ENCODE results near the gene LYRM1. TPM values are rescaled to one million over a fixed set of nuclear protein-coding genes. Genes with fewer than 3 reads are reported as not detected.

The LYRM1 gene
- total and polyA plus RNA-seq, 2 of the 4 experiments (the other 2 are of a cell fraction), result 19.0 to 35.0 TPM

GRCh38 chr16:20920799-20921198 lies 20.2 kb downstream of the LYRM1 start:
- Histone ChIP-seq H3K9me3 (ENCODE audit: control insufficient read depth, insufficient read depth, low read length) (no peaks in the 10 kb centered on the region), H3K14ac (replicated peaks; ENCODE audit: low read depth, low read length) (no peak overlapping the region), H3K27me3 (ENCODE audit: control insufficient read depth, insufficient read depth, low read length) (no peaks in the 10 kb centered on the region), H3K79me1 (ENCODE audit: low read depth in 1 of 2, low read length in 2 of 2) (no peaks in the 10 kb centered on the region), H2AK5ac (ENCODE audit: low read depth, low read length) (no peak overlapping the region), H2BK15ac (ENCODE audit: low read depth, low read length) (no peak overlapping the region), H3K4ac (ENCODE audit: low read depth, low read length) (no peak overlapping the region), H2BK120ac (ENCODE audit: low read depth, low read length) (no peak overlapping the region), H4K91ac (ENCODE audit: insufficient read depth, low read depth, low read length) (no peak overlapping the region), H4K8ac (ENCODE audit: low read depth in 2 of 2, low read length in 2 of 2) (no peak overlapping the region), H2AFZ (replicated peaks; ENCODE audit: low read length, poor library complexity) (no peak overlapping the region), H4K5ac (ENCODE audit: low read depth, low read length) (no peak overlapping the region), H3K4me1 (ENCODE audit: control insufficient read depth, insufficient read depth, low read length) (peaks cover 2% of the 10 kb centered on the region; the same call in 1 of the 2 replicates), H2BK5ac (ENCODE audit: low read depth, low read length, poor library complexity, severe bottlenecking) (no peak overlapping the region), H3K4me3 (ENCODE audit: insufficient read depth, low read depth, low read length) (no peak overlapping the region), H3K9ac (ENCODE audit: low read depth, low read length) (no peak overlapping the region), H3K23ac (ENCODE audit: low read depth, low read length) (no peak overlapping the region), H3K27ac (ENCODE audit: insufficient read depth, low read length) (no peak overlapping the region), H3K9me1 (ENCODE audit: insufficient read depth, low read length) (peaks cover 3% of the 10 kb centered on the region; the same call in 1 of the 2 replicates), H2BK20ac (ENCODE audit: low read depth, low read length) (no peak overlapping the region), H3K36me3 (ENCODE audit: control insufficient read depth, insufficient read depth, low read length) (peaks cover 7% of the 10 kb centered on the region), H2AK9ac (replicated peaks; ENCODE audit: low read depth, low read length, poor library complexity) (no peak overlapping the region), H4K20me1 (ENCODE audit: insufficient read depth, low read length) (no peaks in the 10 kb centered on the region), H3K18ac (ENCODE audit: low read depth, low read length) (no peak overlapping the region), H3K4me2 (ENCODE audit: low read depth, low read length) (no peak overlapping the region), H3K56ac (ENCODE audit: extremely low read depth, insufficient read depth, low read length) (no peak overlapping the region)
- BruUV-seq (replicated peaks), result no TSS peak
- WGBS, 2 experiments (ENCODE audit: extremely low coverage in 2 of 2, insufficient read length in 1 of 2), result no CpG with 5 or more reads among the region's 2 CpGs
- dilution Hi-C loops (cut with HindIII; ENCODE audit: low sequenced_read_pairs, unreplicated experiment) (no loop called here), intact Hi-C loops (cut with micrococcal nuclease) (no loop called here), in situ Hi-C loops (cut with MboI; ENCODE audit: low sequenced_read_pairs) (no loop called here)
- ChIA-PET CTCF (no interaction called here), POLR2A (ENCODE audit: unreplicated experiment) (no interaction called here)
- no peak for DNase-seq
- no peak for TF ChIP-seq SMC3 (IDR thresholded peaks at IDR 0.05; ENCODE audit: low read depth, low read length)
- TF ChIP-seq MXI1 (IDR thresholded peaks at IDR 0.05; ENCODE audit: borderline replicate concordance, low read depth, low read length), result no peak
- no peak for TF ChIP-seq RAD21 (IDR thresholded peaks at IDR 0.05; ENCODE audit: low read length)
- no peak for TF ChIP-seq CHD1 (IDR thresholded peaks at IDR 0.05; ENCODE audit: low read depth, low read length)
- TF ChIP-seq USF2 (IDR thresholded peaks at IDR 0.05; ENCODE audit: low read depth, low read length), result no peak
- TF ChIP-seq NFE2L2 (IDR thresholded peaks at IDR 0.05; ENCODE audit: low read depth, low read length), result no peak
- no peak for TF ChIP-seq CEBPB (IDR thresholded peaks at IDR 0.05; ENCODE audit: low read depth, low read length)
- TF ChIP-seq FOS (IDR thresholded peaks at IDR 0.05; ENCODE audit: low read depth, low read length), result no peak
- no peak for TF ChIP-seq CTCF (conservative IDR thresholded peaks at IDR 0.05; ENCODE audit: low read depth, low read length)
- TF ChIP-seq ELK1 (IDR thresholded peaks at IDR 0.05; ENCODE audit: borderline replicate concordance, low read depth, low read length), result no peak
- TF ChIP-seq MAFK (IDR thresholded peaks at IDR 0.05; ENCODE audit: low read depth, low read length), result no peak
- no peak for TF ChIP-seq RFX5 (IDR thresholded peaks at IDR 0.05; ENCODE audit: low read depth, low read length)
- TF ChIP-seq RCOR1 (IDR thresholded peaks at IDR 0.05; ENCODE audit: insufficient replicate concordance, low read length), result no peak
- no peak for TF ChIP-seq MAZ (IDR thresholded peaks at IDR 0.05; ENCODE audit: borderline replicate concordance, low read depth, low read length)
- no peak for TF ChIP-seq BHLHE40 (IDR thresholded peaks at IDR 0.05; ENCODE audit: low read depth, low read length)
- no peak for TF ChIP-seq POLR2A (IDR thresholded peaks at IDR 0.05; ENCODE audit: low read depth, low read length)
- no peak for ATAC-seq (ENCODE audit: low read depth)

Measured in IMR-90 (cell line).